Peyer's patch (tissue), 4 donors: ENCODE data around the gene TWNK. TPM values are rescaled to one million over a fixed set of nuclear protein-coding genes. Genes with fewer than 3 reads are reported as not detected.

Experiments used
- DNase-seq, 3 donors: peaks; one replicate each; pipeline ENCODE4 v3.0.0-alpha.2; 2017 to 2019
- H3K27ac ChIP-seq, 4 donors: fragments of 200-600 bp; sonication (generic); one replicate each; pipeline ENCODE4 v1.5.1; 2016 to 2019
- H3K27me3 ChIP-seq, 2 donors: fragments of 200-600 bp; sonication (generic); one replicate each; pipeline ENCODE4 v1.5.1; 2019
- H3K36me3 ChIP-seq, 3 donors: fragments of 200-600 bp; sonication (generic); one replicate each; pipeline ENCODE4 v1.5.1; 2016 to 2019
- H3K4me1 ChIP-seq, 4 donors: fragments of 200-600 bp; sonication (generic); one replicate each; pipeline ENCODE4 v1.5.1; 2016 to 2019
- H3K4me3 ChIP-seq, 4 donors: fragments of 200-600 bp; sonication (generic); 1 replicate in 3 of 4; 2 replicates in 1 of 4; pipeline ENCODE4 v1.5.1; 2016 to 2019; ENCODE audit warnings: mild to moderate bottlenecking in 1 of 4
- H3K9me3 ChIP-seq, 4 donors: fragments of 200-600 bp; sonication (generic); one replicate each; pipeline ENCODE4 v1.5.1; 2016 to 2019; ENCODE audit warnings: mild to moderate bottlenecking in 1 of 4
- CTCF ChIP-seq, 6 experiments: fragments of 450-650 bp in 4 of 6; fragments of 200-600 bp in 2 of 6; sonication (generic) in 1 of 6; IDR thresholded peaks; one replicate each; pipeline ENCODE4 v1.5.1; 2017 to 2019; ENCODE audit warnings: antibody characterized with exemption in 6 of 6, mild to moderate bottlenecking in 3 of 6, moderate library complexity in 1 of 6
- POLR2A ChIP-seq, 2 donors: fragments of 450-650 bp; IDR thresholded peaks; one replicate each; pipeline ENCODE4 v1.5.1; 2017; ENCODE audit warnings: antibody characterized with exemption in 2 of 2, mild to moderate bottlenecking in 2 of 2, moderate library complexity in 2 of 2
- total RNA-seq, 4 donors: library from RNA; depleted of rRNA; stranded (reverse); fragments of >200 nt; gene quantifications; one replicate each; pipeline ENCODE4 v1.1.0, GENCODE V29; 2016

Gene TWNK
- total RNA-seq, 4 donors from 2014 or later = 3.8 to 18.2 (median 4.4) TPM

- no peaks in the 10 kb centered on the region for H3K9me3 ChIP-seq
- peak in 1 of 3 donors; percentile 51 for DNase-seq
- no peak overlapping the region for H3K4me3 ChIP-seq
- H3K36me3 ChIP-seq = no peaks in the 10 kb centered on the region
- peaks cover 0 to 16% (median 7%) of the 10 kb centered on the region in 4 donors for H3K4me1 ChIP-seq
- TF ChIP-seq POLR2A (IDR thresholded peaks at IDR 0.05) = no peak
- no peak for TF ChIP-seq CTCF (IDR thresholded peaks at IDR 0.05)
- H3K27me3 ChIP-seq = no peaks in the 10 kb centered on the region
- no peak overlapping the region for H3K27ac ChIP-seq
Observed at GRCh38 chr10:101028446-101029337, 41.3 kb downstream of the TWNK start.

GRCh38 chr10:101029520-101030295, 42.4 kb downstream of the TWNK start:
- Histone ChIP-seq H3K4me3 (peak overlapping the region in 2 of 4 donors; percentile 67 to 88), H3K27ac (no peak overlapping the region), H3K27me3 (no peaks in the 10 kb centered on the region), H3K4me1 (peaks cover 0 to 17% (median 7%) of the 10 kb centered on the region in 4 donors), H3K36me3 (peaks cover 0 to 2% (median 0%) of the 10 kb centered on the region in 3 donors), H3K9me3 (no peaks in the 10 kb centered on the region)
- peak in 1 of 3 donors; percentile 50 for DNase-seq
- peak in 1 of 6 experiments; percentile 8 for TF ChIP-seq CTCF (IDR thresholded peaks at IDR 0.05)
- no peak for TF ChIP-seq POLR2A (IDR thresholded peaks at IDR 0.05)

GRCh38 chr10:101030496-101031127, 43.3 kb downstream of the TWNK start:
- H3K9me3 ChIP-seq = no peaks in the 10 kb centered on the region
- peaks cover 0 to 11% (median 0%) of the 10 kb centered on the region in 3 donors for H3K36me3 ChIP-seq
- peaks cover 0 to 26% (median 7%) of the 10 kb centered on the region in 4 donors for H3K4me1 ChIP-seq
- H3K27me3 ChIP-seq = no peaks in the 10 kb centered on the region
- DNase-seq = peak in 1 of 3 donors; percentile 62
- peak overlapping the region; percentile 92 to 100 (median 98) for H3K27ac ChIP-seq
- TF ChIP-seq POLR2A (IDR thresholded peaks at IDR 0.05) (no peak), CTCF (IDR thresholded peaks at IDR 0.05) (no peak)
- peak overlapping the region; percentile 67 to 88 (median 77) for H3K4me3 ChIP-seq

GRCh38 chr10:101031128-101031795, 43.9 kb downstream of the TWNK start, which contains the start of the genes PDZD7 and SFXN3:
Gene PDZD7 (minus strand): TSS chr10:101031129. CDS start chr10:101030219, 910 bp downstream.
Gene SFXN3 (plus strand): TSS chr10:101031234. CDS start chr10:101034695, 3,461 bp downstream.
- peak within 1 kb of the TSS; percentile 92 to 100 (median 98) for H3K27ac ChIP-seq
- H3K36me3 ChIP-seq = peaks cover 0 to 17% (median 0%) of the 10 kb centered on the region in 3 donors
- DNase-seq = peak; percentile 92 to 99 (median 98)
- no peaks in the 10 kb centered on the region for H3K9me3 ChIP-seq
- H3K4me1 ChIP-seq = peaks cover 0 to 27% (median 7%) of the 10 kb centered on the region in 4 donors
- TF ChIP-seq CTCF (IDR thresholded peaks at IDR 0.05) (no peak), POLR2A (IDR thresholded peaks at IDR 0.05) (peak; percentile 86 to 94)
- H3K4me3 ChIP-seq = peak within 1 kb of the TSS; percentile 67 to 88 (median 77)
- H3K27me3 ChIP-seq = no peaks in the 10 kb centered on the region
